Epithelial cell of prostate (primary cell): ENCODE data around the gene SHPK.
"Not testable (repeated sequence)": the region's sequence is repeated elsewhere in the genome, so short reads cannot be mapped to it uniquely, and the experiment has no call there.

Source experiments
- DNase-seq: peaks from one replicate; pipeline ENCODE4 v3.0.0-alpha.2; 2011; ENCODE audit warnings: low read depth, low spot score
- H3K27ac ChIP-seq: fragments of 450-650 bp; 2 replicates; pipeline ENCODE4 v1.5.1; 2017; ENCODE audit warnings: mild to moderate bottlenecking

Gene SHPK

DNA sequence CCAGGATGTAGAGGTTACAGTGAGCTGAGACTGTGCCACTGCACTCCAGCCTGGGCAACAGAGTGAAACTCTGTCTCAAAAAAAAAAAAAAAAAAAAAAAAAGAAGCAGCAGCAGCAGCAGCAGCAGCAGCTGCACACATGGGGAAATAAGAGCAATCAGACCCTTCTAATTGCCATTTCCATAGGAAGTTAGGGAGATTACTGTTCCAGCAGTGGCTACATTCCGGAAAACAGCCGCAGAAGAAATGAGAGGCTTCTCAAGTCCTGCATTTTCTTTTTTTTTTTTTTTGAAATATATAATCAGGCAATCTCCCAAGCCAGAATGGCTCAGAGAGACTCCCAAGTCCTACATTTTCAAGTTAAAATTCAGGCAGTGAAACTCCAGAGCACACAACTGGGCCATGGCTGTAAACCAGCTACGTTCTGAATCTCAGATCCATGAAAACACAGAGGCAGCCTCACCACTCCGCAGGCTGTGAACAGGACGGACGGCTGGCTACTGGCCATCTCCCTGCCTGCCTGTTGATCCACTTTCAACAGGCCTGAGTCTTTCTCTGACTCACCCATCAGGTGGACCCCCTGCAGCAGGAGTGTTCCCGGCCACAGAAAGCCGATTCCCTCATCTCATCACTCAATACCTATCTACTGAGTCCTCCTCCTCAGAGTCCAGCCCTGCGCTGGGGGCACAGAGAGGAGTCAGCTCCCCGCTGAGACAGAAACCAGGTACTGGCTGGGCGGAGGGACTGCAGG lies 41.8 kb downstream of the SHPK start:
- no peak for DNase-seq
- no peak overlapping the region for H3K27ac ChIP-seq

DNA sequence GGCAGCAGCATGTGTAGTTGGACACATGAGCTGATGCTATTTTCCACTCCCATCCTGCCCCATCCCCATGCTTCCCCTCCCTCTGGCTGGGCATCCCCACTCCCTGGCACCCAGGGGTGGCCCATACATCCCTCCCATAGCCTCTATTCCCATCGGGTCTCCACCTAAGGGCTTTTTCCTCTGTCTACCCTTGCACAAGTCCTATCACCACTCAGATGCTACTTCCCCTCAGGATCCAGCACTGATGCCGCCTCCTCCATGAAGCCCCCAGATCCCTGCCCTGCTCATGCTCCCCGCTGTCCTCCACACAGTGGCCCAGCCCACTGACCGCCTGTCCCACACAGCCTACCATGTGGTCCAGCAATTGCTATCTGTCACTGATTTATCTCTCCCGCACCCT lies 42.7 kb downstream of the SHPK start:
- H3K27ac ChIP-seq, result no peak overlapping the region
- DNase-seq, result no peak

DNA sequence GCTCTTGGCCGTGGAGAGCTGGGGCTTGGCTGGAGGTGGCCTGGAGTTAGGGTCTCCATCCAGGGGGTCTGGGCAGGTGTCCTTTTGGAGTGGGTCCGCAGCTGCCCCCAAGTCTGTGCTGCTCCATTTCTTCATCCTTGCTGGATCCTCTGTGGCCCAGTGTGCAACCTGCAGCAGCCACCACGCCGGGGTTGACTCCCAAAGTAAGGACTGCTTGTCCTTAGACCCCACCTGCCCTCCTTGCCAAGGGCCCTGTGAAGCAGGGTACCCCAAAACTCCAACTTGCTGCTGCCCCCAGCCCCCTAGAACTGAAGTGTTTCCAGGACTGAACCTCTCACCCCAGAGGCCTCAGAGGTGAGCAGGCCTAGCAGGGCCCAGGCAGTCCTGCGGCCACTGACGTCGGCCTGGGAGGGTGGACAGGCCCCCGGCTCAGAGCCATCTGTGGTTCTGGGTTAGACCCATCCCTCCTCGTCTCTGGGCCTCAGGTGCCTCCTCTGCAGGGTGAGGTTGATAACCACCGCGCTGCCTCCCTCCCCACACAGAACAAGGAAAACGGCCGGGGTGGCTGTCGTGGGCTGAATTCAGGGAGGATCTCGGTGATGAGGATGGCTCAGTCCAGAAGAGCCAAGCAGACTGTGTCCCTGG lies 43.7 kb downstream of the SHPK start:
- no peak for DNase-seq

DNA sequence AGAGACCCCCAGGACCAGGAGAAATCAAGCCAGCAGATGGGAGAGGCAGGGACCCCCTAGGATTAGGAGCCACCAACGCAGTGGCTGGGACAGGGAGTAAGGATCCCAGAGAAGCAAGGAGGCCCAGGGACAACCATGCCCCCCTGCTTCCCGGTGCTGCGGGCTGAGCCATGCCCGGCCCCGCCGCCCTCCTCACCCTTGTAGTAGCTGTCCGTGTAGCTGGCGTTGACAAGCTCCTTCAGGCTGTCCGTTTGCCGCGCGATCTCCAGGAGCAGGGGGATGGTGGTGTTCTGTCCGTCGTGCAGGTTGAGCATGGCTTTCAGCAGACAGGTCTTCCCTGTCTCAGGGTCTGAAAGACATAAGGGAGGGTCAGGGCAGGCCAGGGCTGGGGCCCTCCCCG lies 45.3 kb downstream of the SHPK start:
- no peak for DNase-seq
- H3K27ac ChIP-seq, result no peak overlapping the region

More for the DNA sequence above, 43.7 kb downstream of the SHPK start:
- no peak overlapping the region for H3K27ac ChIP-seq

DNA sequence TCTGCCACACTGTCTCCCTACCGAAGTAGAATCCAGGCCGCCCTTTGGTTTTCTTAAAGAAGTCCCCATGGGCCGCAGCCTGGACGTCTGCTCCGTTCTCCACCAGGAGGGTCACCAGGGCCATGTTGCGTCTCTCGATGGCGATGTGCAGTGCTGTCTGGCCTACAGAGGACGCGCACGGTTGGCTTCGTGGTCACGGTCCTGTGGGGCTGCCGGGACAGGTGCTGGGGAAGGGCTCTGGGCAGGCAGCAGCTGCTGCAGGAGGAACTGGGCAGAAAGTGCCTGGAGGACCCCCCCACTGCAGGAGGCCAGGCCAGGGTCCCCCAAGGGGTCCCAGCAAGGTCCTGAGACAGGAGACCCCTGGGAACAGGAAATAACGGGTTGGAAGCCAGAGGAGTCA lies 45.8 kb downstream of the SHPK start:
- DNase-seq, result no peak

DNA sequence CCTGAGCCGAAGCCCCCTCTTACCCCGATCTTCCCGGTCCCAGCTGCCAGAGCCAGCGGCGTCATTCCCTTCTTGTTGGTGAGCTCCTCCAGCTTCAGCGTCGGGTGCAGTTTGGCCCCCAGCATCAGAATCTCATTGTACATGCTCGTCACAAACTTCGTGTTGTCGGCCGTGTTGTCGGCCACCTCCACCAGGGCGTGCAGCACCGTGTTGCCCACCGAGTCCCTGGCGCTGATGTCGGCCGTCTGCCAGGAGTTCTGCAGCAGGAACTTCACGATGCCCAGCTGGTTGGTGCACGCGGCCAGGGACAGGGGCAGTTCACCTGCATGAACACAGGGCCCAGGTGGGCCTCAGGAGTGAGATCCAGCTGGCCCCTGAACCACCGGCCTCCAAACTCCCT lies 46.3 kb downstream of the SHPK start:
- no peak for DNase-seq
- H3K27ac ChIP-seq, result no peak overlapping the region

More for the DNA sequence above, 45.8 kb downstream of the SHPK start:
- no peak overlapping the region for H3K27ac ChIP-seq

DNA sequence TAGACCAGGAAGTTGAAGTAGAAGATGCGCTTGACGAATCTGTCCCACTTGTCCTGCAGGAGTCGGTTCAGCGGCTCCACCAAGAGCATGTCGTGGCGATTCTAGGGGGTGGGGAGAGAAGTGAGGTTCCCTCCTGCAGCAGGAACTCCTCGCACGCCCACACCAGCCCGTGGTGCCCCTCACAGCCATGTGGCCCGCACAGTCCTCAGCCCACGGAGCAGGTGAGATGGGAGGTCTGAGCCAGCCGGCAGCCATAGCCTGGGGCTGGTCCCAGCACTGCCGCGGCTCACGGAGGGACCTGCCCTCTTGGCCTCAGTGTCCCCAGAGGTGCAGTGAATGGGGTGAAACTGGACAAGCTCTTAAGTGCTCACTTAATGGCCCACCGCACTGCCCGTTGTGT lies 50.2 kb downstream of the SHPK start:
- no peak overlapping the region for H3K27ac ChIP-seq
- DNase-seq, result no peak

DNA sequence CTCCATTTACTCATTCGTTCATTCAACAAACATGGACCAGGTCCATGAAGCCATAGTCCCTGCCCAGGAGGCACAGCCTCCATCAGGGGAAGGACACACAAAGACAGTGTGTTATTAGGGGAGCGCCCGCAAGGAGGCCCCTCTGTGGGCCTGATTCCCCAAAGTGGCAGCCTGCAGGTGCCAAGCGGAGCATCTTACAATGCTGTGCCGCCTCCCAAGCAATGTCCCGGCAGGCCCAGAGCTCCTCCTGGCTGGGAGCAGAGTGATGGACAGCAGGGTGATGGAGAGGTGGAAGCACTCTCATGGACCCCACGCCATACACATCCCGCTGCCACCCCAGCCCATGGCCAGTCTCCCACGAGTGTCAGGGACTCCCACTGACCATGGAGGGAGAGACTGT lies 52.6 kb downstream of the SHPK start:
- DNase-seq, result no peak
- no peak overlapping the region for H3K27ac ChIP-seq

DNA sequence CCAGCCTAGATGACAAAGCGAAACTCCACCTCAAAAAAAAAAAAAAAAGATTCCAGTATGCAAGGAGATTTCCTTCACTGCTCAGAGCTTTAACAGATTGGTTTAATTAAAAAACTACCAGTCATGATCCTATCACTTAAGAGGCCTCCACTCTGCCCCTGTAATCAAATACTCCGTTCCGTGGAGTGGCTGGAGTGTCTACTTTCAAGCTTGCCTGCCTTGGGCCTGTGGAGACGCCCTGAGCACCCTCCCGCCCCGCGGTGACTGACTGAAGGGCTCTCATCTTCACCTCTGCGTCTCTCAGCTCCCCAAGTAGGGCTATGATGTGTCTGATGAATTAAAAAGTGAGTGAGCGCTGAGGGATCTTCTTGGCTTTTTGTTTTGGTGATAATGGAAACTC lies 53.1 kb downstream of the SHPK start:
- H3K27ac ChIP-seq, result no peak overlapping the region
- no peak for DNase-seq

DNA sequence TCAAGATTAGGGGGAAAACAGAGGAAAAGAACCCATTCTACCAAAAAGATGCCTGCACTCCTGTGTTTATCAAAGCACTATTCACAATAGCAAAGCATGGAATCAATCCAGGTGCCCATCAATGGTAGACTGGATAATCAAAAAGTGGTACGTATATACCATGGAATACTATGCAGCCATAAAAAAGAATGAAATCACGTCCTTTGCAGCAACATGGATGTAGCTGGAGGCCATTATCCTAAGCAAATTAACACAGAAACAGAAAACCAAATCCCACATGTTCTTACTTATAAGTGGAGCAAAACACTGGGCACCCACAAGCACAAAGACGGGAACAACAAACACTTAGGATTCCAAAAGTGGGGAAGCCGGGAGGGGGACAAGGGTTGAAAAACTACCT lies 57.4 kb downstream of the SHPK start:
- not testable (repeated sequence) for H3K27ac ChIP-seq, DNase-seq

DNA sequence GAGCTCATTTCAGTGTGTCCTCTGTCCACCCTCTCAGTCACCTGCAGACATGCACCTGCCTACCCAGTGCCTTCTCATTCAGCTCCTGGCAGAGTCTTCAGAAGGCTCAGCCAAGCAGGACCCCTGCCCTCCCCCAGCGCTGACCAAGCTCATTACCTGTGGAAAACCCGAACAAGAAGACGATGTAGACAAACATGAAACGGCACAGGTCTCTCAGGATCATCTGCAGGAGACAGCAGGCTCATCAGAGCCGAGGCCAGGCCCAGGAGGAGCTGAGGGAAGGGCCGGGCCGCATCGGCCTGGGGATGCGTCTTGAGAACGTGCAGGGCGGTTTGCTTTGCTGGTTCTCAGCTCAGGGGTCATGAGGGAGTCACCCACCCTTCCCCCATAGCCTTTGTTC lies 59.1 kb downstream of the SHPK start:
- H3K27ac ChIP-seq, result no peak overlapping the region
- no peak for DNase-seq

DNA sequence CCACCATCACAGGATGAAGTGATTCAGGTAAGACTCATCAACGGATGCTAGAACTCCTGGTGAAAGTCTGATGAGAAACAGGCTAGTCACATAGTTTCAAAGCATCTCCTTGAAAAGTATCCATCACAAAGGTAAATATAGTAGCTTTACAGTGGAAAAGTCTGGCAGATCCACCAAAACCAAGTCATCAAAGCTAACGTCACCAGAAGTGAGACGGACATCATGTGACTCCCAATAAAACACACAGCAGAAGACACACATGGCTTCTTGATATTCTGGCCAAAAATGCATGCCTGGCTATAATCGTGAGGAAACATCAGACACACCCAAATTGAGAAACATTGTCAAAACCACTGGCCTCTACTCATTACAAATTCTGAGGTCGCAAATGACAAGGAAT lies 60.5 kb downstream of the SHPK start:
- DNase-seq, result peak; percentile 83
- peak overlapping the region; percentile 95 for H3K27ac ChIP-seq

DNA sequence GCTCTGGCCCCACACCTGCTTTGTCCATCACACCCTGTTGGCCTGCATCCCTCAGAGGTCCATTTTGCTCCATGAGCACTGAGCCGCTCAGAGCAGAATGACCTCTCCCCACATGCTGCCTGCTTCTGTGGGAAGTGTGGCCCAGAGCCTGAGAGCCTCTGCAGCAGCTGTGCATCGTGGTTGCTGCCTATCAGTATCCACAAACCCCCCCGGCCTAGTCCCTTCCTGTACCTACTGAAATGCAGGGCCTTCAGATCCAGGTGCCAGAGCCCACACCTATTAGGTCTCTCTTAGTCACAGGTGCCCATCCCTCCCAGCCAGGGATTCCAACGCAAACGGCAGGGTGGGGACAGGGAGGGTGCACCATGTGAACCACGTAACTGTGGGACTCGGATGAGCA lies 61.8 kb downstream of the SHPK start:
- no peak for DNase-seq
- peak overlapping the region; percentile 95 for H3K27ac ChIP-seq

DNA sequence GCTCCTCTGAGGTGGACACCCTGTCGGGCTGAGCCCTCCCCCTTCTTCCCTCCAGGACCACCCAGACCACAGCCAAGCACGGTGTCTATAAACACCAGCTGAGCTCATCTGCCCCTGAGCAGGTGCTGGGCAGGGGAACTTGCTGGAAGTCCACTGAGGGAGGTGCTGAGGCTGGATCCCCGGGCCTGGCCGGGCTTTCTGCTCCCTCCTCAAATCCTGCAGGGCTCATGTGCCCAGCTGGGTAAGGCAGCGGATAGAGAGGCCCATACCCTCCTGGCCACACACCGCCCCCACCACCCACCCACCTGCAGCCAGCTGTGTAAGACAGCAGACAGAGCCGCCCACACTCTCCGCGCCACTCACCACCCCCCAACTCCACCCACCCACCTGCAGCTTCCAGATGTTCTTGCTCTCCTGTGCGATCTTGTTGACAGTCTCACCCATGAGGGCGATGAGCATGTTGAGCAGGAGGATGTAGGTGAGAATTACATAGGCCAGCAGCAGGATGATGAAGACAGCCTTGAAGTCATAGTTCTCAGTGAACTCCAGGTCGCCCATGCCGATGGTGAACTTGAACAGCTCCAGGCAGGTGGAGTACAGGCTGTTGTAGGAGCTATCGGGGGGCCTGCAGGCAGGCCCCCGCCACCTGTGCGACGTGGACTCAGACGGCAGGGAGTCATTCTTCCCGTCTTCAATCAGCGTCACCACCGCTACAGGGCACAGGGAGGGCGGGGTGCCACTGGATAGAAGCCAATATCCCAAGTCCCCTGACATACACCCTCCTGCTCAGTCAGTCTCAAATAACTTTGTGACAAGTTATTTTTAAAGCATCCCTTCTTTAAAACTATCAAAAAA lies 62.6 kb downstream of the SHPK start:
- DNase-seq, result no peak
- no peak overlapping the region for H3K27ac ChIP-seq

DNA sequence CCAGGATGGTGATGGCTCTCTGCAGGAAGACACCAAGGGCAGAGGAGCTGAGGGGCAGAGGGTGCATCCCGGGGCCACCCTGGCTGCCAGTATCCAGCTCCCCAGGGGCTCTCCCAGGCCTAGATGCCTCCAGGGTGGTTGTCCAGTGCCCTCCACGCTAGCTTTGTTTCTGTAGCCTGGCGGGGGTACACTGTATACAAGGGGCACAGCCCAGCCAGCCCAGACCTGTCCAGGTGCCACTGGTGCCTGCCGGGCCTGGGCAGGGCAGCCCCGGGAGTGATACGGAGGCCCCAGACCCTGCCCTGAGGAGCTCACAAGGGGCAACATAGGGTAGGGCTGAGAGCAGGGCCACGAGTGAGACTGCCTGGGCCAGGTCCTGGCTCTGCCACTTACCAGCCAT lies 63.8 kb downstream of the SHPK start:
- DNase-seq, result no peak
- no peak overlapping the region for H3K27ac ChIP-seq

DNA sequence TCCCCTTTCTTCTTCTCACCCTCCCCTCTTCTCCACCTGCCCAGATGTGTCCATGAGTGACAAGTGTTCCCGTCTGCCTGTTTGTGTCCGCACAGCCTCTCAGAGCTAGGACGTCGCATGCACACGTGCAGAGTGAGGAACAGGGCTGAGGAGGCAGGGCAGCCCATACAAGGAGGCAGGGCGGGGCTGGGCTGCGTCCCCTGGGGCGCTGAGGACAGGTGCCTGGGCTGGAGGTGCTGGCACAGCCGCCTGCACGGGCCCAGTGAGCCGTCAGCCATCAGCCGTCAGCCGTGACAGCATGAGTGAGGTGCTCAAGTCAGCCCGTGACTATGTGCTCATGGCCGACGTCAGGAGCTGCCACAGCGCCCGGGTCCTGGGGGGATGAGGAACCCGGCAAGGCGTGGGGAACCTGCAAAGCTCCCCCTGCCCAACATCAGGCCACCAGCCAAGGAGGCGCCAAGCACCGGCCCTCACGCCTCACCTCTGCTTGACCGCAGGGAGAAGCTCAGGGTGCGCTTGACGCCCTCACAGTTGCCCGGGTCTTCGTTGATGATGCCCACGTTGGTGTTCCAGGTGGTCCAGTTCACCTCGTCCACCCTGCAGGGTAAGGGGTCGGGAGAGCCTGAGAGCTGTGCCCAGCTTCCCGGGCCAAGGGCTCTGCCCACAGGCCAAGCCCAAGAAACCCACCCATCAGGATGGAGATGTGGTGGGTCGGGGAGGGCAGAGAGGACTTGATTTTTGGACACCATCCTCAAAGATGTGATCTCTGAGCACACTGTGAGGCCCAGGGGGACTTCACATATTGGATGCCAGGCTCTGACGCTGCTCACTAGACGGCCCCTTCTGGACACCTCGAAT lies 64.8 kb downstream of the SHPK start:
- no peak for DNase-seq
- H3K27ac ChIP-seq, result no peak overlapping the region

DNA sequence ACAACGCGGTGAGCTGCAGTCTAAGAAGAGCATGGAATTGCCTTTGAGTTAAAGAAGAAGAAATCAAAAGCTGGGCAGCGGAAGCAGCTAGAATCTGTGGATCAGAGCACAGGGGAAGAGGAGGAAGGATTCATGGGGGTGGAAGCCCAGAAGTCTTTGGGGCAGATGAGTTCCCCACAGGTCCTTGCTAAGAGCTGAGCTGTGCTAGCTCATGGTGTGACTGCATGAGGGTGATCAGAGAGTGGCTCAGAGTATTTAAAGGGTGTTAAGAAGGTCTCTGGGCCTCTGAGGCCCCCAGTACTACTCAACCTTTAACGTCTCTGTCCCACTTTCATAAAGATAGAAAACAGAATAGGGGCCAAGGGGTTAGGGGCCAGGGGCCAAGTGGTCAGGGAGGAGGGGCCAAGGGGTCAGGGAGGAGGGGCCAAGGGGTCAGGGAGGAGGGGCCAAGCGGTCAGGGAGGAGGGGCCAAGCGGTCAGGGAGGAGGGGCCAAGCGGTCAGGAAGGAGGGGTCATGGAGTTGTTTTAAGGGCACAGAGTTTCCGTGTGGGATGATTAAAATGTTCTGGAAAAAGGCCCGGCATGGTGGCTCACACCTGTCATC lies 66.4 kb downstream of the SHPK start:
- DNase-seq, result no peak
- H3K27ac ChIP-seq, result no peak overlapping the region

DNA sequence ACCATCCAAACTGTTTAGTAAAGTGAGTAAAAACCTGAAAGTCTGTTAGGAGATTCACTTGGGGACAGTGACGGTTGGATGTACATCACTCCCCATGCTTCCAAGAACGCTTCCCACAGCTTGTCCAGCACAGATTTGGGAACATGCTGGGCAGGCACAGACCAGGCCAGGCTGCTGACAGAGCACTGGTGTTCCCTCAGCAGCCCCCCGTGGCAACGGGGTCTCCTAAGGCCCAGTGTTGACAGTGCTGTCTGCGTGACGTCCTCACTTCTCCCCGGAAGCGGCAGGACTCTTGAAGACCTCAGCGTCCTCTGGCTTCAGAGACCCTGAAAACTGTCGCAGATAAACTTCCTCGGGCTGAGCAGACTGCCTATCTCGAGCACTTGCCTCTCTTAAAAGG lies 69.5 kb downstream of the SHPK start:
- DNase-seq, result no peak
- H3K27ac ChIP-seq, result no peak overlapping the region

DNA sequence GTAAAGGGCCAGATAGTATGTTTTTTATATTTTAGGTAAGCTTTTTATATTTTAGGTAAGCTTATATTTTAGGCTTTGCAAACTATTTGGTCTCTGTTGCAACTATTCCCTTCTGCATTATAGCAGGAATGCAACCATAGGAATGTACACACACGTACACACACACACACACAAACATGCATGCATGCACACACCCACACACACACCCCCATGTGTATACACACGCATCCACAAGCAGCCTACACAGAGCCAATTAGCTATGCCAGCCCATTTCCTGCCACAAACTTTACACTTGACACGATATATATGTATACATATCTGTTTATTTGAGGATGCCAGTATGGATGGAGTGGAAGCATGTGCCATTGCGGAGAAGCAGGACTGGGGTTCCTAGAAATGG lies 70.9 kb downstream of the SHPK start:
- DNase-seq, result no peak
- no peak overlapping the region for H3K27ac ChIP-seq

DNA sequence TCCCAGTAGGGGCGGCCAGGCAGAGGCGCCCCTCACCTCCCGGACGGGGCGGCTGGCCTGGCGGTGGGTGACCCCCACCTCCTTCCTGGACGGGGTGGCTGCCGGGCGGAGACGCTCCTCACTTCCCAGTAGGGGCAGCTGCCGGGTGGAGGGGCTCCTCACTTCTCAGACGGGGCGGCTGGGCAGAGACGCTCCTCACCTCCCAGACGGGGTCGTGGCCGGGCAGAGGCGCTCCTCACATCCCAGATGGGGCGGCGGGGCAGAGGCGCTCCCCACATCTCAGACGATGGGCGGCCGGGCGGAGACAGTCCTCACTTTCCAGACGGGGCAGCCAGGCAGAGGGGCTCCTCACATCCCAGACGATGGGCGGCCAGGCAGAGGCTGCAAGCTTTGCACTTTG lies 71.8 kb downstream of the SHPK start:
- H3K27ac ChIP-seq, DNase-seq: not testable (repeated sequence)
